ENCODE measurements around the gene ATXN1. TPM values are rescaled to one million over a fixed set of nuclear protein-coding genes. Genes with fewer than 3 reads are reported as not detected.

ATXN1 gene
- total and polyA plus RNA-seq, 2 of the 8 experiments (the other 6 are each of a cell fraction or from before 2014, with no cell fraction given), result 1.6 to 4.0 TPM

GRCh38 chr6:16803294-16804200, 42.3 kb upstream of the ATXN1 start (continued):
- no peak for TF ChIP-seq TAF7 (optimal IDR thresholded peaks at IDR 0.05; ENCODE audit: borderline replicate concordance, low read depth, low read length)
- no peak for TF ChIP-seq SIX5 (IDR thresholded peaks at IDR 0.05; ENCODE audit: low read depth, low read length)
- TF ChIP-seq ATF3 (IDR thresholded peaks at IDR 0.05; ENCODE audit: insufficient read depth, low read depth, low read length), result no peak
- TF ChIP-seq BRCA1 (IDR thresholded peaks at IDR 0.05; ENCODE audit: low read depth, low read length), result no peak
- TF ChIP-seq CREB1 (IDR thresholded peaks at IDR 0.05), result no peak
